K562 (cell line): Measurements from ENCODE around the gene OGDH. TPM values are rescaled to one million over a fixed set of nuclear protein-coding genes. Genes with fewer than 3 reads are reported as not detected.

ENCODE experiments used
- ATAC-seq: fragments of 200-7000 bp; cut with Tn5 transposase; 3 replicates; pipeline ENCODE4 v1.9.1; 2020; ENCODE audit warnings: moderate library complexity
- BruUV-seq: library from RNA; stranded (reverse); fragments of 400-500 nt; replicated peaks from 2 replicates; lab custom pipeline; 2021; lab: Mats Ljungman, UMichigan
- CTCF ChIA-PET: fragments of 300-600 bp; formaldehyde crosslinking; extraction: SDS; loops from one replicate; lab custom pipeline; 2021; ENCODE audit warnings: low intra/inter-chr PET ratio; lab: Yijun Ruan, JAX
- POLR2A ChIA-PET: fragments of 300-600, 350-650 bp; sonication (Branson Sonifier 250); formaldehyde crosslinking; extraction: SDS; loops from one replicate; lab custom pipeline; 2021; ENCODE audit warnings: antibody characterized with exemption, inconsistent platforms; lab: Yijun Ruan, JAX
- DNase-seq, 4 experiments: peaks; one replicate each; pipeline versions ENCODE4 v3.0.0 to v3.0.0-alpha.2; 2011 to 2018; ENCODE audit warnings: low spot score in 3 of 4, mixed read lengths in 3 of 4; ENCODE audit errors: extremely low read depth in 1 of 4
- FAIRE-seq: peaks from 2 replicates; lab custom pipeline; 2011; peaks lifted over from hg19 to GRCh38; lab: Jason Lieb, UNC
- H2AFZ ChIP-seq: 2 replicates; pipeline ENCODE4 v1.6.0; 2011; ENCODE audit warnings: low read depth, low read length, control low read depth, inconsistent platforms
- H3K27ac ChIP-seq: fragments of 200-600 bp; 3 replicates; pipeline ENCODE4 v1.8.0; 2011; ENCODE audit warnings: low read depth, mild to moderate bottlenecking, control low read depth, inconsistent platforms, low read length, moderate library complexity, mixed read lengths; ENCODE audit errors: extremely low read depth
- H3K27me3 ChIP-seq, 2 experiments: fragments of 300-600 bp in 1 of 2; 2 replicates in 1 of 2; 3 replicates in 1 of 2; pipeline versions ENCODE4 v1.6.0 to v1.8.0; 2011; ENCODE audit warnings: inconsistent platforms in 2 of 2, low read length in 2 of 2, mild to moderate bottlenecking in 1 of 2, mixed read lengths in 1 of 2, moderate library complexity in 1 of 2; ENCODE audit not compliant: control insufficient read depth in 2 of 2, insufficient read depth in 2 of 2
- H3K36me3 ChIP-seq: fragments of 300-600 bp; 3 replicates; pipeline ENCODE4 v1.8.0; 2011; ENCODE audit warnings: mild to moderate bottlenecking, low read length, inconsistent platforms; ENCODE audit not compliant: control insufficient read depth, insufficient read depth
- H3K4me1 ChIP-seq, 2 experiments: fragments of 200-600 bp in 1 of 2; replicated peaks in 1 of 2; 2 replicates in 1 of 2; 3 replicates in 1 of 2; pipeline versions ENCODE4 v1.5.1 to v1.8.0; 2011; ENCODE audit warnings: inconsistent platforms in 2 of 2, low read length in 2 of 2, mild to moderate bottlenecking in 1 of 2, mixed read lengths in 1 of 2, moderate library complexity in 1 of 2; ENCODE audit not compliant: control insufficient read depth in 2 of 2, insufficient read depth in 2 of 2
- H3K4me2 ChIP-seq: 2 replicates; pipeline ENCODE4 v1.6.1; 2011; ENCODE audit warnings: low read length, control low read depth, inconsistent platforms, mixed read lengths; ENCODE audit not compliant: insufficient read depth
- H3K4me3 ChIP-seq: fragments of 200-600 bp; sonication (generic), shearing (Covaris generic); 2 replicates; pipeline ENCODE4 v1.5.1; 2016; ENCODE audit warnings: control low read depth, inconsistent platforms
- H3K79me2 ChIP-seq: fragments of 200-600 bp; 3 replicates; pipeline ENCODE4 v1.8.0; 2011; ENCODE audit warnings: low read length, inconsistent platforms; ENCODE audit not compliant: control insufficient read depth, insufficient read depth
- H3K9ac ChIP-seq, 2 experiments: 2 replicates each; pipeline versions ENCODE4 v1.6.0 to v1.6.1; 2011; ENCODE audit warnings: low read depth in 2 of 2, low read length in 2 of 2, control low read depth in 1 of 2, inconsistent platforms in 1 of 2, mild to moderate bottlenecking in 1 of 2, mixed read lengths in 1 of 2; ENCODE audit not compliant: insufficient read depth in 1 of 2
- H3K9me1 ChIP-seq: one replicate; pipeline ENCODE4 v1.6.0; 2011; ENCODE audit warnings: inconsistent platforms, mild to moderate bottlenecking, low read length, moderate library complexity; ENCODE audit not compliant: control insufficient read depth, insufficient read depth
- H3K9me3 ChIP-seq: replicated peaks from 2 replicates; pipeline ENCODE4 v1.5.1; 2011; ENCODE audit warnings: low read depth, low read length, inconsistent platforms; ENCODE audit not compliant: control insufficient read depth, insufficient read depth
- H4K20me1 ChIP-seq: replicated peaks from 2 replicates; pipeline ENCODE4 v1.6.1; 2011; ENCODE audit warnings: low read length, inconsistent platforms, mixed read lengths; ENCODE audit not compliant: control insufficient read depth, insufficient read depth
- E2F3 ChIP-seq: fragments of 250-450 bp; sonication (Bioruptor Pico); IDR thresholded peaks from 2 replicates; pipeline ENCODE4 v1.4.0; 2020; ENCODE audit warnings: mild to moderate bottlenecking
- HDAC3 ChIP-seq: fragments of 450-650 bp; IDR thresholded peaks from 2 replicates; pipeline ENCODE4 v1.6.1; 2018; ENCODE audit warnings: borderline replicate concordance, mild to moderate bottlenecking, moderate library complexity; ENCODE audit not compliant: partially characterized antibody
- NR2C2 ChIP-seq, 2 experiments: fragments of 200-800 bp in 1 of 2; sonication (Bioruptor generic) in 1 of 2; sonication (generic) in 1 of 2; formaldehyde crosslinking in 1 of 2; IDR thresholded peaks; 2 replicates each; pipeline versions ENCODE4 v1.6.1 to v1.8.0; 2016 to 2022; ENCODE audit warnings: mild to moderate bottlenecking in 1 of 2, missing compliant biosample characterization in 1 of 2, missing genetic modification characterization in 1 of 2, missing genetic modification reagents in 1 of 2
- SMARCB1 ChIP-seq: IDR thresholded peaks from 2 replicates; pipeline ENCODE4 v1.6.1; 2011; ENCODE audit warnings: improper control_type of control experiment, low read depth; ENCODE audit not compliant: insufficient read length
- TCF15 ChIP-seq: fragments of 250-450 bp; sonication (Bioruptor Pico); IDR thresholded peaks from 2 replicates; pipeline ENCODE4 v1.8.0; 2022; ENCODE audit warnings: moderate library complexity, mild to moderate bottlenecking, inconsistent platforms
- VEZF1 ChIP-seq: fragments of 200-800 bp; sonication (Bioruptor generic); IDR thresholded peaks from 2 replicates; pipeline ENCODE4 v1.6.1; 2017; ENCODE audit warnings: missing genetic modification characterization, missing compliant biosample characterization
- ZNF239 ChIP-seq: fragments of 250-450 bp; sonication (Bioruptor Pico); IDR thresholded peaks from 2 replicates; pipeline ENCODE4 v1.4.0; 2020; ENCODE audit warnings: mild to moderate bottlenecking
- ZNF282 ChIP-seq: sonication (generic); formaldehyde crosslinking; IDR thresholded peaks from 2 replicates; pipeline ENCODE4 v1.8.1; 2023; ENCODE audit warnings: missing genetic modification reagents
- WGBS: fragments of 100-300 bp; shearing (Covaris generic); methylation state at CpG from one replicate; pipeline ENCODE4 v1.1.6; 2016; ENCODE audit warnings: low coverage, mixed read lengths; ENCODE audit not compliant: insufficient coverage; ENCODE audit errors: missing lambda C conversion rate; 5-methylcytosine and 5-hydroxymethylcytosine counted together
- in situ Hi-C: fragments of 300-500 bp; cut with MboI; formaldehyde crosslinking; loops from 4 replicates; pipeline ENCODE4 v1.15.0; 2018; ENCODE audit warnings: inconsistent platforms, mixed read lengths
- intact Hi-C: fragments of 100-400 bp; cut with micrococcal nuclease; formaldehyde crosslinking; loops from 2 replicates; pipeline ENCODE4 v1.14.2; 2022
- polyA plus RNA-seq, 8 experiments: library from polyadenylated mRNA; depleted of rRNA in 4 of 8; stranded (reverse) in 5 of 8; unstranded in 3 of 8; fragments of >200 nt; fragmentation: Nextera tagmentation in 2 of 8; fragmentation: Illumina TruSeq in 1 of 8; extraction: Ambion mirVana in 2 of 8; extraction: Trizol in 1 of 8; gene quantifications; 2 replicates each; pipeline versions ENCODE4 v1.2.1 to v1.2.3, GENCODE V29; 2011 to 2014; ENCODE audit warnings: inconsistent platforms in 1 of 8, missing spikeins in 1 of 8
- total RNA-seq, 7 experiments: library from RNA; depleted of rRNA in 6 of 7; stranded (reverse); fragments of >200 nt in 6 of 7; fragmentation: Illumina TruSeq in 2 of 7; extraction: Trizol in 2 of 7; gene quantifications; 2 replicates each; pipeline versions ENCODE4 v1.2.1 to v1.2.3, GENCODE V29; 2011 to 2021; ENCODE audit warnings: low replicate concordance in 1 of 7
- TF ChIP-seq, protein P1 (sequence below): fragments of 450-650 bp; formaldehyde crosslinking; IDR thresholded peaks from 2 replicates; pipeline ENCODE4 v1.4.0; 2022; ENCODE audit warnings: mild to moderate bottlenecking, moderate library complexity
- TF ChIP-seq, protein P2 (sequence below), 2 experiments: IDR thresholded peaks; 2 replicates each; pipeline ENCODE4 v1.6.1; 2012; ENCODE audit warnings: improper control_type of control experiment in 2 of 2, low read depth in 2 of 2, low read length in 2 of 2, borderline replicate concordance in 1 of 2
- TF ChIP-seq, protein P3 (sequence below): sonication (generic); formaldehyde crosslinking; IDR thresholded peaks from 2 replicates; pipeline ENCODE4 v1.8.1; 2023; ENCODE audit warnings: mild to moderate bottlenecking, missing genetic modification reagents, moderate library complexity

The OGDH gene
- total and polyA plus RNA-seq, 9 of the 15 experiments (the other 6 are each of a cell fraction or from before 2014, with no cell fraction given): 3.1 to 80.3 (median 23.5) TPM

DNA sequence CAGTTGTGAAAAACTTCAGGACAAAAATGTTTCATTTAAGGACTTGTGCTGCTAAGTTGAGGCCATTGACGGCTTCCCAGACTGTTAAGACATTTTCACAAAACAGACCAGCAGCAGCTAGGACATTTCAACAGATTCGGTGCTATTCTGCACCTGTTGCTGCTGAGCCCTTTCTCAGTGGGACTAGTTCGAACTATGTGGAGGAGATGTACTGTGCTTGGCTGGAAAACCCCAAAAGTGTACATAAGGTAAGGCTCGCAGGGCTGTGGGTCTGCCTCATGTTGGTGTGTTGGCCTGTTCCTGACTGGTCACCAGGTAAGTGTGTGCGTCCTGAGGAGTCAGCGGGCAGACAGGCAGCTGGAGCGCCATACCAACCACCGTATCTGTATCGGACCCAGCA lies 17.9 kb downstream of the OGDH start:
- Histone ChIP-seq H2AFZ (no peak overlapping the region), H3K4me1 (peaks cover 0 to 3% of the 10 kb centered on the region in 2 experiments; a peak in 3 of 5 replicates), H4K20me1 (no peaks in the 10 kb centered on the region; the same call in 1 of the 2 replicates), H3K9me3 (no peaks in the 10 kb centered on the region), H3K4me2 (no peak overlapping the region), H3K9ac (peak overlapping the region in 1 of 2 experiments; percentile 31; a peak in 1 of 4 replicates), H3K79me2 (peaks cover 62% of the 10 kb centered on the region), H3K27me3 (no peaks in the 10 kb centered on the region), H3K36me3 (peaks cover 46% of the 10 kb centered on the region), H3K27ac (no peak overlapping the region), H3K4me3 (no peak overlapping the region), H3K9me1 (no peaks in the 10 kb centered on the region)
- intact Hi-C loops (no loop called here), in situ Hi-C loops (no loop called here)
- ATAC-seq (no peak), FAIRE-seq (no peak), DNase-seq (no peak)
- no TSS peak for BruUV-seq
- ChIA-PET POLR2A (interaction anchor here (0.6 to 0.8 kb wide), 2 partner anchors 18 to 40 kb away, joined by 4 to 5 read pairs; partner anchors contain the start of gene OGDH), CTCF (no interaction called here)
- TF ChIP-seq, protein P1, sequence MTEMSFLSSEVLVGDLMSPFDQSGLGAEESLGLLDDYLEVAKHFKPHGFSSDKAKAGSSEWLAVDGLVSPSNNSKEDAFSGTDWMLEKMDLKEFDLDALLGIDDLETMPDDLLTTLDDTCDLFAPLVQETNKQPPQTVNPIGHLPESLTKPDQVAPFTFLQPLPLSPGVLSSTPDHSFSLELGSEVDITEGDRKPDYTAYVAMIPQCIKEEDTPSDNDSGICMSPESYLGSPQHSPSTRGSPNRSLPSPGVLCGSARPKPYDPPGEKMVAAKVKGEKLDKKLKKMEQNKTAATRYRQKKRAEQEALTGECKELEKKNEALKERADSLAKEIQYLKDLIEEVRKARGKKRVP (CRISPR knock-in tag): no peak
- no peak for TF ChIP-seq TCF15 (CRISPR knock-in tag)
- no peak for TF ChIP-seq HDAC3
- no peak for TF ChIP-seq SMARCB1
- TF ChIP-seq, protein P2, sequence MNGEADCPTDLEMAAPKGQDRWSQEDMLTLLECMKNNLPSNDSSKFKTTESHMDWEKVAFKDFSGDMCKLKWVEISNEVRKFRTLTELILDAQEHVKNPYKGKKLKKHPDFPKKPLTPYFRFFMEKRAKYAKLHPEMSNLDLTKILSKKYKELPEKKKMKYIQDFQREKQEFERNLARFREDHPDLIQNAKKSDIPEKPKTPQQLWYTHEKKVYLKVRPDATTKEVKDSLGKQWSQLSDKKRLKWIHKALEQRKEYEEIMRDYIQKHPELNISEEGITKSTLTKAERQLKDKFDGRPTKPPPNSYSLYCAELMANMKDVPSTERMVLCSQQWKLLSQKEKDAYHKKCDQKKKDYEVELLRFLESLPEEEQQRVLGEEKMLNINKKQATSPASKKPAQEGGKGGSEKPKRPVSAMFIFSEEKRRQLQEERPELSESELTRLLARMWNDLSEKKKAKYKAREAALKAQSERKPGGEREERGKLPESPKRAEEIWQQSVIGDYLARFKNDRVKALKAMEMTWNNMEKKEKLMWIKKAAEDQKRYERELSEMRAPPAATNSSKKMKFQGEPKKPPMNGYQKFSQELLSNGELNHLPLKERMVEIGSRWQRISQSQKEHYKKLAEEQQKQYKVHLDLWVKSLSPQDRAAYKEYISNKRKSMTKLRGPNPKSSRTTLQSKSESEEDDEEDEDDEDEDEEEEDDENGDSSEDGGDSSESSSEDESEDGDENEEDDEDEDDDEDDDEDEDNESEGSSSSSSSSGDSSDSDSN (IDR thresholded peaks at IDR 0.05; ENCODE audit: borderline replicate concordance in 1 of 2, low read depth in 2 of 2, low read length in 2 of 2): no peak
- TF ChIP-seq ZNF282 (CRISPR knock-in tag): no peak
- TF ChIP-seq NR2C2 (CRISPR knock-in tag; IDR thresholded peaks at IDR 0.05): no peak
- no peak for TF ChIP-seq NR2C2 (tag; IDR thresholded peaks at IDR 0.05)
- TF ChIP-seq ZNF239: no peak
- no peak for TF ChIP-seq E2F3 (CRISPR knock-in tag)
- TF ChIP-seq, protein P3, sequence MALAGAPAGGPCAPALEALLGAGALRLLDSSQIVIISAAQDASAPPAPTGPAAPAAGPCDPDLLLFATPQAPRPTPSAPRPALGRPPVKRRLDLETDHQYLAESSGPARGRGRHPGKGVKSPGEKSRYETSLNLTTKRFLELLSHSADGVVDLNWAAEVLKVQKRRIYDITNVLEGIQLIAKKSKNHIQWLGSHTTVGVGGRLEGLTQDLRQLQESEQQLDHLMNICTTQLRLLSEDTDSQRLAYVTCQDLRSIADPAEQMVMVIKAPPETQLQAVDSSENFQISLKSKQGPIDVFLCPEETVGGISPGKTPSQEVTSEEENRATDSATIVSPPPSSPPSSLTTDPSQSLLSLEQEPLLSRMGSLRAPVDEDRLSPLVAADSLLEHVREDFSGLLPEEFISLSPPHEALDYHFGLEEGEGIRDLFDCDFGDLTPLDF (CRISPR knock-in tag): no peak
- TF ChIP-seq VEZF1: no peak
- 97% methylated on average over 9 of the region's 9 CpGs for WGBS
